WERI-Rb-1 (cell line): ENCODE data around the gene EGFR.

Experiments
- DNase-seq: peaks from one replicate; pipeline ENCODE4 v3.0.0-alpha.2; 2020
- H3K27ac ChIP-seq: fragments of 250-450 bp; sonication (Bioruptor Pico); 2 replicates; pipeline ENCODE4 v1.5.1; 2020; ENCODE audit warnings: mild to moderate bottlenecking, moderate library complexity
- H3K27me3 ChIP-seq: fragments of 250-450 bp; sonication (Bioruptor Pico); 2 replicates; pipeline ENCODE4 v1.5.1; 2021; ENCODE audit warnings: mild to moderate bottlenecking, low read depth, moderate library complexity; ENCODE audit not compliant: insufficient read depth, severe bottlenecking
- H3K36me3 ChIP-seq: fragments of 250-450 bp; sonication (Bioruptor Pico); 2 replicates; pipeline ENCODE4 v1.5.1; 2020; ENCODE audit warnings: mild to moderate bottlenecking, moderate library complexity
- H3K4me3 ChIP-seq: 2 replicates; pipeline ENCODE4 v1.5.1; 2011; ENCODE audit warnings: low read depth, mild to moderate bottlenecking, control low read depth, low read length
- H3K9me3 ChIP-seq: fragments of 250-450 bp; sonication (Bioruptor Pico); 2 replicates; pipeline ENCODE4 v1.5.1; 2021; ENCODE audit warnings: mild to moderate bottlenecking, moderate library complexity; ENCODE audit not compliant: severe bottlenecking
- CTCF ChIP-seq: IDR thresholded peaks from 2 replicates; pipeline ENCODE4 v1.5.1; 2011; ENCODE audit warnings: low read depth, mild to moderate bottlenecking, control low read depth, inconsistent platforms, low read length

EGFR gene

GRCh38 chr7:55212838-55213237, 194.0 kb downstream of the EGFR start:
- no peak overlapping the region for H3K27ac ChIP-seq

GRCh38 chr7:55214707-55215106, 195.9 kb downstream of the EGFR start:
- Histone ChIP-seq H3K27ac (no peak overlapping the region), H3K36me3 (no peaks in the 10 kb centered on the region), H3K4me3 (no peak overlapping the region), H3K9me3 (no peaks in the 10 kb centered on the region), H3K27me3 (no peaks in the 10 kb centered on the region)
- TF ChIP-seq CTCF: no peak
- no peak for DNase-seq

More at GRCh38 chr7:55212838-55213237, 194.0 kb downstream of the EGFR start:
- no peaks in the 10 kb centered on the region for H3K36me3 ChIP-seq
- DNase-seq: no peak
- H3K9me3 ChIP-seq: no peaks in the 10 kb centered on the region
- TF ChIP-seq CTCF: no peak
- no peaks in the 10 kb centered on the region for H3K27me3 ChIP-seq
- no peak overlapping the region for H3K4me3 ChIP-seq

DNA sequence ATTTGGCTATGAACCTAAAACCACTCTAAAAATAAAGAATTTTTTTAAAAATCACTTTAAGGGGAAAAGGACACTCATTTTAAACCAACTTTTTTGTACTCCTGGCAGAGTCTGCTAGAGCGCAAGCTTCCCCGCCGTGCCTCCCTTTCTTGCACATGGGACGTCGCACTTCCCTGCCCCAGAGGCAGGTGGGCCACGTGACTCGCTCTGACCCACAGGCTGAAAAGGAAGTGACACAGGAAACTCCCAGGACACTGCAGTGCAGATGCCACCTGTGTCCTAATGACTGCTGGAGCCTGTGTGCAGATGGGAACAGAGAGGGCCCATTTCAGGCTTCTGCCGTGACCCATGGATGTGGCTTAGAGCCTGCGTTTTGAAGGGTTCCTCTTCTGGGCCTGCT, 204.2 kb downstream of the EGFR start:
- H3K9me3 ChIP-seq: no peaks in the 10 kb centered on the region
- no peak overlapping the region for H3K27ac ChIP-seq
- no peaks in the 10 kb centered on the region for H3K27me3 ChIP-seq
- H3K4me3 ChIP-seq: no peak overlapping the region
- TF ChIP-seq CTCF: no peak
- DNase-seq: no peak
- H3K36me3 ChIP-seq: no peaks in the 10 kb centered on the region

DNA sequence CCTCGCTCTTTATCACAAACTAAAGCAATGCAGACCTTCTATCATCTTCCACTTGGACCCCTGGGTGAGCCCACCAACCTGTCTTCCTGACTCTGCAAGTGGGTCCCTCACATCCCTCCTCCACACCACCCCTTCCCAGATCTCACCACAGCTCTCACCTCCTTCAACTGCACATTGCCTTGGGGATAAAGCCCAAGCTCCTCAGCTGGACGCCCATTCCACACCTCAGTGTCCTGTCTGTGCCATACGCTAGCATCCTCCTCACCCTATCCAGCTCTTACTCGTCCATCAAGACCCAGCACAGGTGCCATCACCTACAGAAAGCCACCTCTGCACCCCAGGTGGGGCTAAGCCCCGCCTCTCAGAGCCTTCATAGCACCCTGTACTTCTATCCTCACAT, 205.3 kb downstream of the EGFR start:
- no peak overlapping the region for H3K4me3 ChIP-seq
- TF ChIP-seq CTCF: no peak
- H3K36me3 ChIP-seq: no peaks in the 10 kb centered on the region
- no peaks in the 10 kb centered on the region for H3K9me3 ChIP-seq
- no peak overlapping the region for H3K27ac ChIP-seq
- no peaks in the 10 kb centered on the region for H3K27me3 ChIP-seq
- DNase-seq: no peak

DNA sequence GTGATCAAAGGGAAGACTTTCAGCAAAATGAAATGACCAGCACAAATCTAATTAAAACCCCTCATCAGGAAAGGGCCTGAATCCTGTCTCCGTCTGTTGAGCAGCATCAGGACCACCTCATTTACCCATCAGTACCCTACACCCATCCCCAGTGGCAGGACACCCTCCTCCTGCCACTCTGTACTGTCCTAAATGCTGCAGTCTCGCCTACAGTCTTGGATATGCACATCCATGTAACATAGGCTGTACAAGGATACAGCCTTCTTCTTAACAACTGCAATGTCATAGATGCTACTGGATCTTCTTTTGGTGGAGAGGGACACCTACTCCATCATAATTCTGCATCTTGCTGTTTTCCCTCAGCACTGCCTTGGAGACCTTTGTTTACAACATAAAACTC, 206.0 kb downstream of the EGFR start:
- Histone ChIP-seq H3K4me3 (no peak overlapping the region), H3K9me3 (no peaks in the 10 kb centered on the region), H3K27ac (no peak overlapping the region), H3K36me3 (no peaks in the 10 kb centered on the region), H3K27me3 (no peaks in the 10 kb centered on the region)
- TF ChIP-seq CTCF: no peak
- no peak for DNase-seq

- Histone ChIP-seq H3K27ac (no peak overlapping the region), H3K27me3 (peaks cover 6% of the 10 kb centered on the region), H3K36me3 (no peaks in the 10 kb centered on the region), H3K4me3 (no peak overlapping the region), H3K9me3 (no peaks in the 10 kb centered on the region)
- DNase-seq: no peak
- no peak for TF ChIP-seq CTCF
Observed at GRCh38 chr7:55230014-55230413, 211.2 kb downstream of the EGFR start.
